Left renal pelvis (tissue), 4 donors: Measurements from ENCODE around the gene SGCD. TPM values are rescaled to one million over a fixed set of nuclear protein-coding genes. Genes with fewer than 3 reads are reported as not detected.

ENCODE experiments used
- DNase-seq, 4 donors: peaks; one replicate each; pipeline ENCODE4 v3.0.0-alpha.2; 2013; ENCODE audit warnings: low read depth in 4 of 4, low spot score in 3 of 4
- polyA plus RNA-seq, 4 donors: library from polyadenylated mRNA; unstranded; fragments of 120-200 nt; gene quantifications; one replicate each; pipeline ENCODE4 v1.2.1, GENCODE V29; 2013; ENCODE audit not compliant: insufficient read length in 4 of 4

Gene SGCD
- polyA plus RNA-seq, 4 donors = 4.0 to 9.5 (median 5.8) TPM

GRCh38 chr5:156681265-156681664, 354.3 kb downstream of the SGCD start:
- no peak for DNase-seq

DNA sequence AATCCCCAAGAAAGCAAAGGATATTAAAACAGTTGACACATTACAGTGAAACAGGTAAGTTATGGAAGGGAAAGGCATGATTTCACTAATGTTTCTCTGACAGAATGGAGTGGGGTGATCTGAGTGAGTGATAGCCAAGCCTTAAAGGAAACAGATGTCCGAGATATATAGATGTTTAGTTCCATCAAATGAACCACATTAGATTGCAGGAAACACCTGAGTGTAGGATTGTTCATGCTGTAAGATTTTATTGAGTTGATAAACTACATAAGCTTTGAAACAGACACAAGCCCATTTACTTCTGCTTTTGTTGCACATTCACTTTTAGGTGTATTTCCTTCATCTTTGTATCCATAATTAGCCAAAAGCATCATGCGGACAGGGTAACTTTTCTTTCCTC, 356.0 kb downstream of the SGCD start:
- DNase-seq = no peak

DNA sequence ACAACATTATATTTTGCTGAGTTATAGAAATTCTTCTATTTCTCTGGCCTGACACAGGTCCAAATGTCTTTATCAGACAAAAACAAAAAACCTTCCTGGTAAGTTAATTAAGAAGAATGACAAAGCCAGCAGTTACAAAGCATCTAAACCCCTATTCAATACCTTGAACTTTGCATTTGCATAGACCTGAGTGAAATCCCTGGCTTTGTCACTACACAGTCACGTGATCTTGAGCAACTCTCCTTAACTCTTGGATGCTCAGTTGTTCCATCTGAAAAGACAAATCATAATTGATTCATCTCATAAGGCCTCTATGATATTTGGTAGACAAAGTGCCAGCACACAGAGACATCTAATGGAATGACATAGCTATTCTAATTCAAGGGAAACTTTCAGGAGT, 356.5 kb downstream of the SGCD start:
- DNase-seq = no peak

DNA sequence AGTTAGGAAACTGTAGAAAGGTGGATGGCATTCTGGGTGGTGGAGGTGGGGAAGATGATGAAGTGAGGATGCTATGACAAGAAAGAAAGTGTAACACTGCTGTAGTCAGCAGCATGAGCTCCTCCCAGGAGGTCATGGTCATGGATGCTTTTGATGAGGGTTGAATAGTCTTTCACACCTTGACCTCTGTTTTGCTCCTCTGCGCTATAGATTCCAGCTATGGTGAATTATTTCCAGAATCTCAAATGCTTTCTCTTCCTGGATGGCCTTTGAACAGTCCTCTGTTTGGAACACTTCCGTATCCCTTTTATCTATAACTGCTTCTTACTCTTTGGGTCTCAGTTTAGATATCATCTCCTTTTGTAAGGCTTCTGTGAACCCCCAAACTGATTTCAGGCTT, 357.3 kb downstream of the SGCD start:
- DNase-seq = no peak

DNA sequence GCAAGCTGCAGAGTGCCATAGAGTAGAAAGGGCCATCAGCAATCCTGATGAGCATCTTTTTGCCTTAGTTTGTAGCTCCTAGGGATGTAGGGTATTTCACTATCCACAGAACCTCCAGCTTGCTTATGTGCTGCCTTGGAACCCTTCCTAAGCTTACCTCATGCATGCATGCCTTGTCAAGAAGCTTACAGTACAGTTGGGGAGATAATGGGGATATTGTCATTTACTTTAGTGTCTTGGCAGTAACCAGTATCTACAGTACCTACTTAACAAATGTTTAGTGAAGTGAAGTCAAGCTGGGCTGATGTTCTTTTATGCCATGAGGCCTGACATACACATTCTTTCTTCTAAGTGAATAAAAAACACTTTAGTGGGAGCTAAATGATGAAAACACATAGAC, 358.5 kb downstream of the SGCD start:
- no peak for DNase-seq

DNA sequence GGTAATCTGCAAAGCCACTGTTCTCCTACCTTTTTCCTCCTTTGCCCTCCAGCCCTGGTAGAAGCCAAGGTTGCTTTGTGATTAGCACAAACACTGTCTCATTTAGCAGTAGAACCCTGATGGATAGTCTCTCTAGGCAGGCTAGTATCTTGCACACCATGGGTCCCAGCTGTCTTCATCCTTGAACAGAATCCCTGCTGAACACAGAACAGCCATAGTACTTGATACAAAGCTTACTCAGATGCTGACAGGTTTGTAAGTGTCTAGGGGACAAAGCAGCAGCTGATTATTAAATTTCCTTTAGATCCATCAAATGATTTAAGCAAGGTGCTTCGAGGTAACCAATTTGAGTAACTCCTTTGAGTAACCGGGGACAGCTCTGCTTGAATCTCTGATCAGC, 359.4 kb downstream of the SGCD start:
- no peak for DNase-seq

GRCh38 chr5:156686796-156687195, 359.8 kb downstream of the SGCD start:
- DNase-seq = peak in 3 of 4 donors; percentile 12 to 56 (median 24)

DNA sequence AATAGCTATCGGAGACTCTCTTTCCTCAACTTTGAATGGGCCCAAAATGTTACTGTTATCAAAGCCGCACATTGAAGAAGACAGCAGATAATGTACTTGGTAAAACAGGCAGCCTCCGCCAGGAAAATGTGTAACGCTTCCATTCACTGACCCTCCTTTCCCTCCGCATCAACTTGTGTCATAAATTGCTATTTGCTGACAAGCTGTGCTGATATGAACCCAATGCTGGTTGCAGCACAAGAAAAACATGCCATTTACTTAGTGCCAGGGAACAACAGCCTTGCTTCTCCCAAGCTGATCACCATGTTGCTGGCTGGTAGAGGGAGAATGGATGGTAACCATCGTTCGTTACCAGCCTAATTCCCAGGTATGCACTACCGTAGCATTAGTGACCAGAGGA, 360.6 kb downstream of the SGCD start:
- DNase-seq = no peak

DNA sequence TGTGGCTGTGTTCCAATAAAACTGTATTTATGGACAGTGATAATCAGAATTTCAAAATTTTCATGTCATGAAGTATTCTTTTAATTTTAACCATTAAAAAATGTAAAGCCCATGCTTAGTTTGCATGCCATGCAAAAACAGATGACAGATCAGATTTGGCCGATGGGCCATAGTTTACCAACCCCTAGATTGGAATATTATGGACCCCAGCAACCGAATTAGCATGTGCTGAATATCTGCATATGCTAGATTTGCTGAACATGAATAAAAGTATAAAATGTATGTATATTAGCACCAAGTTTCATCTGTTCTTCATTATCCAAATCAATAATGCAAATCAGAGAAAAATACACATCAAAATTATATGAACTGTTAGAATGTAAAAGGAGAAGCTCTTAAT, 364.6 kb downstream of the SGCD start:
- no peak for DNase-seq

DNA sequence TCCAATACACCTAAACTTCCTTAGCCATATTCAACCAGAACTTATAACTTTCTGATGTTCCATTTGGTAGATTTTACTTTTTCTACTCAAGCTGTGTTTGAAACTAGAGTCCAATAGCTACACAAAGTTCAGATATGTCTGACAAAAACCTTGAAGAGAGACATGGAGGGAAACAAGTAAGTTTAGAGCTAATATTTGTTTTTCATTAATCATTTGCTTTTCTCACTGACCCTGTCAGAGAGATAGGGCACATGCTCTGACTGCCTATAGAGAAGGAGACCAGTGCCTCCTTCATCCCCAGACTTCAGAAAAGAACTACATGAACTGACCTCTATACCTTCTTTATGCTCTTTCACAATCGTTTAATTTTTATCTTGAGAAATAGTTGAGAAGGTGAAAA, 366.1 kb downstream of the SGCD start:
- no peak for DNase-seq

GRCh38 chr5:156694598-156694997, 367.6 kb downstream of the SGCD start:
- no peak for DNase-seq

GRCh38 chr5:156695774-156696173, 368.8 kb downstream of the SGCD start:
- DNase-seq = no peak

- DNase-seq = no peak
Observed at GRCh38 chr5:156698323-156698722, 371.4 kb downstream of the SGCD start.

DNA sequence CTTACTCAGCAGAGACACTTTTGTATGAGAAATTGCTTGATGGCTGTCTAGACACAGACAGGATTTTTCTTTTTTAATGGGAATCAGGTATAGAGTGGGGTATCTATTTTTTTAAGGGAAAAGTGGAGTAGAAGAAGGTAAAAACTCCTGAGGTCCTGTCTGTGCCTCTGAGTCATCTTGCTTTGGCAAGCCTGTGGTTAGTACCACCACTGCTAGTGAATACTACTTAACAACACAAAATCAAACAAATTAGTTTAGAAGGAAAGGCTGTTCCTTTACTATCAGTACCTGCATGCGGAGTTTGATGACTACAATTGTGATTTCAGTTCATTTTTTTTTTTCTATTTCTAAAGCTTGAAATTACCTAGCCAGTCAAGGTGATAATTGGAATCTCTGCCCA, 372.2 kb downstream of the SGCD start:
- no peak for DNase-seq

DNA sequence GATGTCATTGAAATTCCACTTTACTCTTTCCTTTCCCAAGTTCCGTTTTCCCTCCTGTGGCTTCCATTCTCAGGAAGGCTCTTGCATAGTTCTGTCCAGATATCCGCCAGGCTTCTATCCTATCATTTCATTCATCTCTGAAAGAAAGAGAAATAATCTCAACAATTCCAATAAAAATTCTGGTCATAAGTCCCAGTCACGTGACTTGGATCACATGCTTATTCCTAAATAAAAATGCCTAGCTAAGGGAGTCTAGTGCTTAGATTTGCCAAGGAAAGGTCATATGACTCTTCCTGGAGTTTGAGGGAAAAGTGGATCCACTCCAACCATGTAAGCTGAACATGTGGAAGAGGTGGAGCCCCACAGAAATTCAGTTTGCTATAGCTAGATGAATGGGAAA, 377.2 kb downstream of the SGCD start:
- DNase-seq = no peak

DNA sequence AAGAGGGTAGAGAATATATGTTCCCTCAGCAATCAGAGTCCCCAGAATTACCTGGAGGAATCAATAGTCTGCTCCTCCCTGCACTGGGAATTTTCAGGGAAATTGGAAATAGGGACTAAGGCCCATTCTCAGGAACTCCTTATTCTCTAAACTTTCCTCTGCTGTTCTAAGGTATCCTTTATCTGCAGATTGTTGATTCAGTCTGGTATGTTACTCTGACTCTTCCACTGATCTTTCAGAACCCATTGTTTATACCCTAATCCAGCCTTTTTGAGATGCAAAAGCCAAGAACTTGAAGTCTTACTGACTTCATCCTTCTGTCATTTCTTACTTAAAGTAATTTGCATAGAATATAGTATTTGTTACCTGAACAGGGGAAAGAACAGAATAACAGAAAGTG, 379.7 kb downstream of the SGCD start:
- no peak for DNase-seq

- DNase-seq = no peak
Observed at GRCh38 chr5:156707750-156708149, 380.8 kb downstream of the SGCD start.

- no peak for DNase-seq
Observed at GRCh38 chr5:156715287-156715686, 388.3 kb downstream of the SGCD start.

DNA sequence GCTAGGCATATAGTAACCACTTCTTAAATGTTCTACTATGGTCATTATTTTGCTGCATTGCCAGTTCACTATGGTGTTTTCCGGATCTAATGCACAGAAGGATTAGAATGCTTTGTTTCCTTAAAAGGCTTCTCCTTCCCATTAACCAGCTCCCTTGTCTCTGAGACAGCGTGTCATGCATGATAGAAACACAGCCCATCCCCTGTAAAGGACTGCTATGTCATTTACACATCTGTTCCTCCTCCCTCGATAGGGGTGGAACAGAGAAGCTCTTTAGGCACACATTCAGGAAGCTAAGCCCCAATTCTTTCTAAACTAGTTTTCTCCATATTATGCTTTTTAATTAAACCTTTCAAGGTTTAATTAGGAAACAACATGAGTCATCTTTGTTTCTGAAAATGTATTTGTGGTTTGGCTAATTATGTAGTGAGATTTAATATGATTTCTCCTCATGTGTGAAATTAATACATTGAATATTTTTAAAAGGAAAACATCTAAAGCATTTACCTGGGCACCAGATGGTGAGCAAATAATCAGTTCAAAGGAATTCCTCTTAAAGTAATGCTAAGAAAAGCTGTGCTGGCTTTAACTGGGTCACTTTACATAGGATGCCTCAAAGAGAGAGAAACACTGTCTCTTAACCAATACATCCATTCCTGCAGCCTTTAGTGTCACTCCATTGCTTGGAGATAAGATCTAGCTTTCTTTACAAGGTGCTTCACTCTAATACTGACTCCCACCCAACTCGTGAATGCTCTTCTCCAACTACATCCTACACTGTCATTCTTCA, 389.8 kb downstream of the SGCD start:
- DNase-seq = no peak

DNA sequence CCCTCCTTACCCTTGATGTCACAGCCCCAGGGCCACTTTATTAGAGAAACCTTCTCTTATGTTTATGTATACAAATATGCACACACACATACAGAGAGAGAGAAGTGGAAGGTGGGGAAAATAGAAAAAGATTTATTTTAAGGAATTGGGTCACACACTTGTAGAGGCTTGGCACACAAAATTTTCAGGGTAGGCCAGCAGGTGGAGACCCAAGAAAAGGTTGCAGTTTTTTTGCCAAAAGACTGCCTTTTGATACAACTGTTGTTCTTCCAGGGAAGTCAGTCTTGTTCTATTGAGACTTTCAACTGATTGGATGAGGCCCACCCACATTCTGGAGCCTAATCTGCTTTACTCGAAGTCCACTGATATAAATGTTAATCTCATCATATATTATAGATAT, 392.0 kb downstream of the SGCD start:
- DNase-seq = no peak

GRCh38 chr5:156722358-156722757, 395.4 kb downstream of the SGCD start:
- DNase-seq = no peak

DNA sequence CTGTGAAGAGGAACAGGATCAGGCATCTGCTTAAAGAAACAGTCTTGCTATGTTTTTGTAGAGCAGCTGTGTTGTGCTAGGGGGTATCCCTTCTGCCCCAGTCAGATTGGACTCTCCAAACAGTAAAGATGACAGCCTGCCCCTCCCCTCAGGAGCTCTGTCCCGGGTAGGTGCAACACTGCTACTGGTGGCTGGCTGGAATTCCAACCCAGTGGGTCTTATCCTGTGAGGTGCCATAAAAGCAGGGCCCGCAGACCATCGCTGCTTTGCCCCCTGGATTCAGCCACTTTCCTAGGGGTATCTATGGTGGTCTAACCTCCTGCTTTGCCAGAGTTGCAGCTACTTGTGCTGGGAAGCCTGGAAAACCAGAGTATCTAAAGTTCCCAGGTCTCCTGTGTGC, 408.5 kb downstream of the SGCD start:
- DNase-seq = no peak

- DNase-seq = no peak
Observed at GRCh38 chr5:156741516-156741915, 414.6 kb downstream of the SGCD start.
